T-helper 2 cell treated with Interferon-gamma antibody and Interleukin-4, amounts not matched to agents 5 μg/mL and 100 μg/mL, for 36 hours (primary cell): ENCODE measurements around the gene FERMT3.

Experiments used
- DNase-seq: peaks from one replicate; pipeline ENCODE4 v3.0.0; 2021; ENCODE audit warnings: low spot score
- H3K27ac Mint-ChIP-seq: one replicate; pipeline ENCODE4 v1.8.0; 2021; ENCODE audit warnings: mild to moderate bottlenecking, mixed read lengths
- H3K27me3 Mint-ChIP-seq: one replicate; pipeline ENCODE4 v1.8.0; 2021; ENCODE audit warnings: low read depth, mixed read lengths
- H3K36me3 Mint-ChIP-seq: one replicate; pipeline ENCODE4 v1.8.0; 2021; ENCODE audit warnings: low read depth, mixed read lengths
- H3K4me1 Mint-ChIP-seq: one replicate; pipeline ENCODE4 v1.8.0; 2021; ENCODE audit warnings: low read depth, mixed read lengths
- H3K4me3 Mint-ChIP-seq: one replicate; pipeline ENCODE4 v1.8.0; 2022; ENCODE audit warnings: mild to moderate bottlenecking, moderate library complexity, mixed read lengths
- H3K9me3 Mint-ChIP-seq: one replicate; pipeline ENCODE4 v1.8.0; 2021; ENCODE audit warnings: mixed read lengths

The FERMT3 gene

DNA sequence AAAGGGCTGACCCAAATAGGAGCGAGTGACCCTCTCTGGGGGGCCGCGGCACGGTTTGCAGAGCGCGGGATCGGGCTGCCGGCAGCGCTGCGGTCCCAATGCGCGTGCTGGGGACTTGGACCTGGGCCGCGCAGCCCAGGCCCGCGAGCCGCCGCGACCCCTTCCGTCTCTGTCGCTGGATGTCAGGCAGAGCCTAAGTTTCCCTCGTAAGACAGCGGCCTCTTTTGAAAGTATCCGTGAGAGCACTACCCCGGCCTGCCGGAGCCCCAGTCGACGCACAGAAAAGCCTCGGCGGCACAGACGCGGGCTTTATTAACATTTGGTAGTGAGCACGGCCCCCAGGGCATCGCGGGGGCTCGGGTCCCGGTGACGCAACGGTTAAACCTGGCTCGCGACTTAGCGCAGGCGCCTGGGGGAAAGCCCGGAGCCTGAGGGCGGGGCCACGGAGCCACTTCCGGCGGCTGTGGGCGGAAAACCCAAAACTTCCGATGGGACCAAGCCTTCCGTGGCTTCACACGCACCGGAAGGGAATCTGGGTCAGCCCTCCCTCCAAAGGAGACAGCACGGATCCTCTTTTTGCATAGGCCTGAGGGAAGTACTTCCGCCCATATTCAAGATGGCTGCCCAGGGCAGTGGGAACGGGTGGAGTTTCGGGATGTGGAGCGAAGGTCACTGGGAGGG is 63.2 kb downstream of the FERMT3 start:
- Mint-ChIP-seq H3K27me3 (no peaks in the 10 kb centered on the region), H3K36me3 (peaks cover 7% of the 10 kb centered on the region), H3K27ac (peak overlapping the region; percentile 96)

More for the DNA sequence above, 63.2 kb downstream of the FERMT3 start:
- no peaks in the 10 kb centered on the region for H3K9me3 Mint-ChIP-seq
- peaks cover 24% of the 10 kb centered on the region for H3K4me1 Mint-ChIP-seq
- peak; percentile 98 for DNase-seq
- peak overlapping the region; percentile 96 for H3K4me3 Mint-ChIP-seq
